HepG2 (cell line): ENCODE data around the gene TMEM86B. TPM values are rescaled to one million over a fixed set of nuclear protein-coding genes. Genes with fewer than 3 reads are reported as not detected.
A peak's percentile ranks its signal among the peaks of the same experiment; 100 is the strongest.

Experiments used
- ARNT2 ChIP-seq: sonication (generic); formaldehyde crosslinking; IDR thresholded peaks from 2 replicates; pipeline ENCODE4 v1.8.0; 2022; ENCODE audit warnings: mild to moderate bottlenecking, low read depth, missing genetic modification reagents, moderate library complexity
- BATF2 ChIP-seq: sonication (generic); formaldehyde crosslinking; IDR thresholded peaks from 2 replicates; pipeline ENCODE4 v1.8.0; 2022; ENCODE audit warnings: mild to moderate bottlenecking, missing genetic modification reagents, moderate library complexity
- CBFB ChIP-seq: sonication (generic); formaldehyde crosslinking; IDR thresholded peaks from 2 replicates; pipeline ENCODE4 v1.4.0; 2020; ENCODE audit warnings: missing genetic modification reagents
- GATAD2A ChIP-seq: IDR thresholded peaks from 2 replicates; pipeline ENCODE4 v1.6.1; 2016
- HOXA7 ChIP-seq: sonication (generic); formaldehyde crosslinking; IDR thresholded peaks from 2 replicates; pipeline ENCODE4 v1.8.1; 2022; ENCODE audit warnings: mild to moderate bottlenecking, missing genetic modification reagents, moderate library complexity
- JDP2 ChIP-seq: sonication (generic); formaldehyde crosslinking; IDR thresholded peaks from 2 replicates; pipeline ENCODE4 v1.8.1; 2022; ENCODE audit warnings: missing genetic modification reagents, borderline replicate concordance
- MBD4 ChIP-seq: IDR thresholded peaks from 2 replicates; pipeline ENCODE4 v1.6.1; 2012; ENCODE audit warnings: low read length, inconsistent platforms, borderline replicate concordance
- MED1 ChIP-seq: sonication (generic); formaldehyde crosslinking; IDR thresholded peaks from 2 replicates; pipeline ENCODE4 v1.4.0; 2020; ENCODE audit warnings: missing genetic modification reagents
- MTA1 ChIP-seq: sonication (generic); formaldehyde crosslinking; IDR thresholded peaks from 2 replicates; pipeline ENCODE4 v1.4.0; 2020; ENCODE audit warnings: missing genetic modification reagents, mild to moderate bottlenecking, borderline replicate concordance
- NCOA2 ChIP-seq: sonication (generic); formaldehyde crosslinking; IDR thresholded peaks from 2 replicates; pipeline ENCODE4 v1.8.0; 2022; ENCODE audit warnings: inconsistent platforms
- POGK ChIP-seq: sonication (generic); formaldehyde crosslinking; conservative IDR thresholded peaks from 2 replicates; pipeline ENCODE4 v1.8.0; 2022; ENCODE audit warnings: mild to moderate bottlenecking, moderate library complexity, missing genetic modification reagents
- RBFOX2 ChIP-seq: fragments of 200-400 bp; formaldehyde crosslinking; IDR thresholded peaks from 2 replicates; pipeline ENCODE4 v1.6.1; 2017; ENCODE audit warnings: low read depth, mild to moderate bottlenecking, low read length
- ZBTB7B ChIP-seq: sonication (generic); formaldehyde crosslinking; IDR thresholded peaks from 2 replicates; pipeline ENCODE4 v1.4.0; 2020; ENCODE audit warnings: missing genetic modification reagents
- ZKSCAN5 ChIP-seq: sonication (generic); formaldehyde crosslinking; IDR thresholded peaks from 2 replicates; pipeline ENCODE4 v1.5.1; 2020; ENCODE audit warnings: mild to moderate bottlenecking, missing genetic modification reagents
- ZNF24 ChIP-seq: fragments of 450-650 bp; IDR thresholded peaks from 2 replicates; pipeline ENCODE4 v1.6.1; 2017; ENCODE audit warnings: antibody characterized with exemption, mild to moderate bottlenecking
- ZNF260 ChIP-seq: sonication (generic); formaldehyde crosslinking; IDR thresholded peaks from 2 replicates; pipeline ENCODE4 v1.4.0; 2020; ENCODE audit warnings: missing genetic modification reagents, low read depth, mild to moderate bottlenecking, borderline replicate concordance
- ZNF337 ChIP-seq: sonication (generic); formaldehyde crosslinking; IDR thresholded peaks from 2 replicates; pipeline ENCODE4 v1.5.1; 2020; ENCODE audit warnings: missing genetic modification reagents, low read depth, mild to moderate bottlenecking, borderline replicate concordance
- ZNF607 ChIP-seq: sonication (generic); formaldehyde crosslinking; IDR thresholded peaks from 2 replicates; pipeline ENCODE4 v1.5.1; 2020; ENCODE audit warnings: missing genetic modification reagents, mild to moderate bottlenecking, borderline replicate concordance
- ZNF768 ChIP-seq: sonication (generic); formaldehyde crosslinking; IDR thresholded peaks from 2 replicates; pipeline ENCODE4 v1.4.0; 2020; ENCODE audit warnings: missing genetic modification reagents
- ZNF781 ChIP-seq: sonication (generic); formaldehyde crosslinking; IDR thresholded peaks from 2 replicates; pipeline ENCODE4 v1.5.1; 2020; ENCODE audit warnings: borderline replicate concordance, mild to moderate bottlenecking, missing genetic modification reagents; ENCODE audit errors: not compliant biosample characterization
- ZNF788 ChIP-seq: sonication (generic); formaldehyde crosslinking; IDR thresholded peaks from 2 replicates; pipeline ENCODE4 v1.5.0; 2020; ENCODE audit warnings: mild to moderate bottlenecking, missing genetic modification reagents, borderline replicate concordance
- polyA plus RNA-seq, 8 experiments: library from polyadenylated mRNA; depleted of rRNA in 3 of 8; stranded (reverse) in 7 of 8; unstranded in 1 of 8; fragments of >200 nt; fragmentation: Illumina TruSeq in 4 of 8; extraction: Trizol in 4 of 8; gene quantifications; 2 replicates each; pipeline versions ENCODE4 v1.2.1 to v1.2.3, GENCODE V29; 2011 to 2016; ENCODE audit warnings: low read depth in 4 of 8, missing spikeins in 1 of 8, mixed read lengths in 1 of 8; ENCODE audit not compliant: insufficient read depth in 1 of 8
- total RNA-seq, 5 experiments: library from RNA; depleted of rRNA; stranded (reverse); fragments of >200 nt; fragmentation: Illumina TruSeq; extraction: Trizol; gene quantifications; 2 replicates each; pipeline ENCODE4 v1.2.3, GENCODE V29; 2016; ENCODE audit warnings: low read depth in 1 of 5
- TF ChIP-seq, protein P1 (sequence below), 2 experiments: sonication (generic) in 1 of 2; formaldehyde crosslinking in 1 of 2; IDR thresholded peaks; 2 replicates each; pipeline versions ENCODE4 v1.6.1 to v1.9.0; 2014 to 2022; ENCODE audit warnings: antibody characterized with exemption in 1 of 2, borderline replicate concordance in 1 of 2, inconsistent platforms in 1 of 2, low read depth in 1 of 2, missing genetic modification reagents in 1 of 2

The TMEM86B gene
- total and polyA plus RNA-seq, 2 of the 13 experiments (the other 11 are each of a cell fraction or from before 2014, with no cell fraction given): 7.7 to 9.6 TPM

GRCh38 chr19:55229789-55230182, 1.2 kb upstream of the TMEM86B start (continued):
- TF ChIP-seq, protein P1, sequence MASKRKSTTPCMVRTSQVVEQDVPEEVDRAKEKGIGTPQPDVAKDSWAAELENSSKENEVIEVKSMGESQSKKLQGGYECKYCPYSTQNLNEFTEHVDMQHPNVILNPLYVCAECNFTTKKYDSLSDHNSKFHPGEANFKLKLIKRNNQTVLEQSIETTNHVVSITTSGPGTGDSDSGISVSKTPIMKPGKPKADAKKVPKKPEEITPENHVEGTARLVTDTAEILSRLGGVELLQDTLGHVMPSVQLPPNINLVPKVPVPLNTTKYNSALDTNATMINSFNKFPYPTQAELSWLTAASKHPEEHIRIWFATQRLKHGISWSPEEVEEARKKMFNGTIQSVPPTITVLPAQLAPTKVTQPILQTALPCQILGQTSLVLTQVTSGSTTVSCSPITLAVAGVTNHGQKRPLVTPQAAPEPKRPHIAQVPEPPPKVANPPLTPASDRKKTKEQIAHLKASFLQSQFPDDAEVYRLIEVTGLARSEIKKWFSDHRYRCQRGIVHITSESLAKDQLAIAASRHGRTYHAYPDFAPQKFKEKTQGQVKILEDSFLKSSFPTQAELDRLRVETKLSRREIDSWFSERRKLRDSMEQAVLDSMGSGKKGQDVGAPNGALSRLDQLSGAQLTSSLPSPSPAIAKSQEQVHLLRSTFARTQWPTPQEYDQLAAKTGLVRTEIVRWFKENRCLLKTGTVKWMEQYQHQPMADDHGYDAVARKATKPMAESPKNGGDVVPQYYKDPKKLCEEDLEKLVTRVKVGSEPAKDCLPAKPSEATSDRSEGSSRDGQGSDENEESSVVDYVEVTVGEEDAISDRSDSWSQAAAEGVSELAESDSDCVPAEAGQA (IDR thresholded peaks at IDR 0.05; ENCODE audit: low read depth): no peak
- TF ChIP-seq, protein P1 (CRISPR knock-in tag; IDR thresholded peaks at IDR 0.05; ENCODE audit: borderline replicate concordance): no peak
- 0 out of 2 replicates have a peak, but pooled peaks have one; percentile 27 for TF ChIP-seq RBFOX2
- no peak for TF ChIP-seq ZNF24
- TF ChIP-seq BATF2 (CRISPR knock-in tag): 0 out of 2 replicates have a peak, but pooled peaks have one; percentile 7
- TF ChIP-seq ZNF768 (CRISPR knock-in tag): no peak
- no peak for TF ChIP-seq ARNT2 (CRISPR knock-in tag)
- peak; percentile 72; the same call in 1 of the 2 replicates for TF ChIP-seq MTA1 (CRISPR knock-in tag)
- TF ChIP-seq ZBTB7B (CRISPR knock-in tag): peak; percentile 85
- no peak for TF ChIP-seq ZKSCAN5 (CRISPR knock-in tag)
- TF ChIP-seq POGK (CRISPR knock-in tag): no peak
- TF ChIP-seq MBD4: no peak
- 0 out of 2 replicates have a peak, but pooled peaks have one; percentile 30 for TF ChIP-seq ZNF788
- TF ChIP-seq MED1 (CRISPR knock-in tag): peak; percentile 46; the same call in 1 of the 2 replicates
- TF ChIP-seq JDP2 (CRISPR knock-in tag): no peak
- TF ChIP-seq ZNF781: no peak
- no peak for TF ChIP-seq ZNF260 (CRISPR knock-in tag)
- TF ChIP-seq HOXA7: peak; percentile 25; the same call in 1 of the 2 replicates
- 0 out of 2 replicates have a peak, but pooled peaks have one; percentile 40 for TF ChIP-seq ZNF607 (CRISPR knock-in tag)
- TF ChIP-seq ZNF337 (CRISPR knock-in tag): no peak
- no peak for TF ChIP-seq CBFB (CRISPR knock-in tag)
- 0 out of 2 replicates have a peak, but pooled peaks have one; percentile 32 for TF ChIP-seq GATAD2A
- 0 out of 2 replicates have a peak, but pooled peaks have one; percentile 31 for TF ChIP-seq NCOA2
